Type B pancreatic cell (in vitro differentiated cells): ENCODE measurements around the gene VEPH1. TPM values are rescaled to one million over a fixed set of nuclear protein-coding genes. Genes with fewer than 3 reads are reported as not detected.
"Not testable (repeated sequence)": the region's sequence is repeated elsewhere in the genome, so short reads cannot be mapped to it uniquely, and the experiment has no call there.

Source experiments
- DNase-seq: peaks from one replicate; pipeline ENCODE4 v3.0.0; 2021; ENCODE audit warnings: mixed read lengths; ENCODE audit not compliant: unreplicated experiment; ENCODE audit errors: extremely low spot score
- H3K27ac Mint-ChIP-seq: 2 replicates; pipeline ENCODE4 v1.8.0; 2021; ENCODE audit warnings: mild to moderate bottlenecking, mixed read lengths
- H3K27me3 Mint-ChIP-seq: 2 replicates; pipeline ENCODE4 v1.8.0; 2021; ENCODE audit warnings: mixed read lengths
- H3K36me3 Mint-ChIP-seq: 2 replicates; pipeline ENCODE4 v1.8.0; 2021; ENCODE audit warnings: mixed read lengths
- H3K4me1 Mint-ChIP-seq: one replicate; pipeline ENCODE4 v1.8.0; 2021; ENCODE audit warnings: mixed read lengths; ENCODE audit not compliant: unreplicated experiment
- H3K4me3 Mint-ChIP-seq: 2 replicates; pipeline ENCODE4 v1.8.0; 2021; ENCODE audit warnings: mild to moderate bottlenecking, mixed read lengths
- H3K9me3 Mint-ChIP-seq: 2 replicates; pipeline ENCODE4 v1.8.0; 2021; ENCODE audit warnings: mixed read lengths
- total RNA-seq: library from RNA; stranded (reverse); gene quantifications from 2 replicates; pipeline ENCODE4 v1.2.1, GENCODE V29; 2021; ENCODE audit warnings: low replicate concordance
- TF ChIP-seq, protein P1 (sequence below): fragments of 200-600 bp; sonication (generic); conservative IDR thresholded peaks from 2 replicates; pipeline ENCODE4 v1.5.0; 2021; ENCODE audit warnings: antibody characterized with exemption, mild to moderate bottlenecking

The VEPH1 gene
- total RNA-seq, 1 donor from 2014 or later, result 5.9 TPM

DNA sequence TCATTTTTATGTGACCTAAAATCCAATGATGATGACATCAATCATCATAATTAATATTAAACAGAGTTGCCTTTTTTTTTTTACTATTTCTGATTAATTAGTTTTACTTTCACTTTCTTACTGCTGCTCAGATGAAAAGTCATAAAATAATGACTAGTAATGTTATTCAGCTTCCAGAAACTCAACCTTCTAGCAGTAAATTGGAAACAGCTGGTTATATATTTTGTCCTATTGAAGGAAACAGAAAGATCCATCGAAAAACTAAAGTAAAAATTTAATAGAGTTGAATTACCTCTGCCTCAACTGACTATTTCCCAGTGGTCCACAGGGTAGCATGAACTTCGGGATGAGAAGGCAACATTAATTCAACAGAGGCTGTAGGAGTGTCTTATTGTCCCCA lies 173.7 kb downstream of the VEPH1 start:
- DNase-seq, result no peak
- Mint-ChIP-seq H3K27ac (no peak overlapping the region), H3K27me3 (no peaks in the 10 kb centered on the region), H3K4me1 (peaks cover 20% of the 10 kb centered on the region), H3K4me3 (no peak overlapping the region), H3K36me3 (no peaks in the 10 kb centered on the region), H3K9me3 (peaks cover 7% of the 10 kb centered on the region)
- TF ChIP-seq, protein P1, sequence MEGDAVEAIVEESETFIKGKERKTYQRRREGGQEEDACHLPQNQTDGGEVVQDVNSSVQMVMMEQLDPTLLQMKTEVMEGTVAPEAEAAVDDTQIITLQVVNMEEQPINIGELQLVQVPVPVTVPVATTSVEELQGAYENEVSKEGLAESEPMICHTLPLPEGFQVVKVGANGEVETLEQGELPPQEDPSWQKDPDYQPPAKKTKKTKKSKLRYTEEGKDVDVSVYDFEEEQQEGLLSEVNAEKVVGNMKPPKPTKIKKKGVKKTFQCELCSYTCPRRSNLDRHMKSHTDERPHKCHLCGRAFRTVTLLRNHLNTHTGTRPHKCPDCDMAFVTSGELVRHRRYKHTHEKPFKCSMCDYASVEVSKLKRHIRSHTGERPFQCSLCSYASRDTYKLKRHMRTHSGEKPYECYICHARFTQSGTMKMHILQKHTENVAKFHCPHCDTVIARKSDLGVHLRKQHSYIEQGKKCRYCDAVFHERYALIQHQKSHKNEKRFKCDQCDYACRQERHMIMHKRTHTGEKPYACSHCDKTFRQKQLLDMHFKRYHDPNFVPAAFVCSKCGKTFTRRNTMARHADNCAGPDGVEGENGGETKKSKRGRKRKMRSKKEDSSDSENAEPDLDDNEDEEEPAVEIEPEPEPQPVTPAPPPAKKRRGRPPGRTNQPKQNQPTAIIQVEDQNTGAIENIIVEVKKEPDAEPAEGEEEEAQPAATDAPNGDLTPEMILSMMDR, result no peak

DNA sequence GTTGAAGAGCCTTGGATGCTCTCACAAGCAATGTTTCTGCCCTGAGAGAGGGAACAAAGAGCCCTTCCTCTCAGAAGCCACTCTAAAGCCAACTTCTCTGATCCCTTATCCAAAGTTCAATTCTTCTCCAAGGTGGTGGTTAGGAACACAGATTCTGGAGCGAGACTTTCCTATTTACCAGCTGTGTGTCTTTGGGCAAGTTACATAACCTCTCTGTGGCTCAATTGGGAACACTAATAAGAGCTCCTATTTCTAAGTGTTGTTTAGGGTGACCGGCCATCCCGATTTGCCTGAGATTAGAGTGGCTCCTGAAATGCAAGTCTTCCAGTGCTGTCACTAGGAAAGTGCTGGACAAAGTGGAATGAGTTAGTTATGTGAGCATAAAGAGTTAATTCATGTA lies 175.4 kb downstream of the VEPH1 start:
- H3K27me3 Mint-ChIP-seq, result no peaks in the 10 kb centered on the region
- TF ChIP-seq, protein P1, result no peak
- H3K27ac Mint-ChIP-seq, result no peak overlapping the region
- H3K9me3 Mint-ChIP-seq, result peaks cover 7% of the 10 kb centered on the region
- no peak overlapping the region for H3K4me3 Mint-ChIP-seq
- DNase-seq, result no peak
- peaks cover 9% of the 10 kb centered on the region for H3K4me1 Mint-ChIP-seq
- no peaks in the 10 kb centered on the region for H3K36me3 Mint-ChIP-seq

DNA sequence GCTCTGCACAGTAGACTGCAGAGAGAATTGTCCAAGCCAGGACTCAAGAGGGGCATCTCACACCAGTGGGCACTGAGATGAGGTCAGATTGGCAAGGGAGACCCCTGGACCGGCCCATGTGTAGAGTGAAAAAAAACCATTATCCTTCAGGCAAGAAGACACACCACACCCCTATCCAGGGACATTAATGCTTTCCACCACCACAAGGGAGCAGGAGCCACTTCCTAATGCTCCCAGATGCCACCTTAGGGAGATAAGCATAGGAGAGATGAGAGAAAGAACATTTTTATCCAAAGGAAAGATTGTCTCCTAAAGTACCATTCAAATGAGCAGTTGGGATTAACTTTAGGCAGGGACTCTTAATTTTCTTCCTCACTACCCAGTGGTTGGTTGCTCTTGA lies 176.2 kb downstream of the VEPH1 start:
- no peaks in the 10 kb centered on the region for H3K27me3 Mint-ChIP-seq
- no peak overlapping the region for H3K4me3 Mint-ChIP-seq
- H3K4me1 Mint-ChIP-seq, result peaks cover 9% of the 10 kb centered on the region
- H3K36me3 Mint-ChIP-seq, result no peaks in the 10 kb centered on the region
- no peak overlapping the region for H3K27ac Mint-ChIP-seq
- DNase-seq, result no peak
- TF ChIP-seq, protein P1, result no peak
- H3K9me3 Mint-ChIP-seq, result peaks cover 7% of the 10 kb centered on the region

DNA sequence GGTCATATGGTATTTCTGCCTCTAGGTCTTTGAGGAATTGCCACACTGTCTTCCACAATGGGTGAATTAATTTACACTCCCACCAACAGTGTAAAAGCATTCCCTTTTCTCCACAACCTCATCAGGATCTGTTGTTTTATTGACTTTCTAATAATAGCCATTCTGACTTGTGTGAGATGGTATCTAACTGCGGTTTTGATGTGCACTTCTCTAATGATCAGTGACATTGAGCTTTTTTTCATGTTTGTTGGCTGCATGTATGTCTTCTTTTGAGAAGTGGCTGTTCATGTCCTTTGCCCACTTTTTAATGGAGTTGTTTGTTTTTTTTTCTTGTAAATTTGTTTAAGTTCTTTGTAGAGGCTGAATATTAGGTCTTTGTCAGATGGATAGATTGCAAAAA lies 178.3 kb downstream of the VEPH1 start:
- H3K4me1 Mint-ChIP-seq, H3K27me3 Mint-ChIP-seq, DNase-seq, H3K36me3 Mint-ChIP-seq, H3K9me3 Mint-ChIP-seq, H3K4me3 Mint-ChIP-seq, H3K27ac Mint-ChIP-seq: not testable (repeated sequence)

DNA sequence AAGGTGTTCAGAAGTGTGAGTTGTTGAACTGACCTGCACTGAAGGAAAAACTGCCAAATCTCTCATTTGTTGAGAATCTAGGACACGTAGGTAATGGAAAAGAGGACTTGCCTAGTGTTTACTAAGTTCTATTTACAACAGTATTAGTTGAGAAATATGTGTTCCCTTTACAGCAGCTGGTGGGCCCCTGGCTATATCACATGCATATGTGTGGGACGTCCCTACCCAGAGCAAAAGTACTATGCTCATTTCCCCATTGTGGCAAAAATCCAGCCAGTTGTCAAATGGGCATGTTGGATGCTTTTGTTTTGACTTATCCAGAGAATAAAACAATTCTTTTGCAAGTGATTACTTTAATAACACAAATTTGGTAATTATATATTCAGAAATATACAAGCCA lies 179.9 kb downstream of the VEPH1 start:
- H3K4me3 Mint-ChIP-seq, result no peak overlapping the region
- no peaks in the 10 kb centered on the region for H3K36me3 Mint-ChIP-seq
- no peaks in the 10 kb centered on the region for H3K27me3 Mint-ChIP-seq
- TF ChIP-seq, protein P1, result no peak
- no peak for DNase-seq
- H3K9me3 Mint-ChIP-seq, result peaks cover 7% of the 10 kb centered on the region
- H3K4me1 Mint-ChIP-seq, result peaks cover 4% of the 10 kb centered on the region
- H3K27ac Mint-ChIP-seq, result no peak overlapping the region

DNA sequence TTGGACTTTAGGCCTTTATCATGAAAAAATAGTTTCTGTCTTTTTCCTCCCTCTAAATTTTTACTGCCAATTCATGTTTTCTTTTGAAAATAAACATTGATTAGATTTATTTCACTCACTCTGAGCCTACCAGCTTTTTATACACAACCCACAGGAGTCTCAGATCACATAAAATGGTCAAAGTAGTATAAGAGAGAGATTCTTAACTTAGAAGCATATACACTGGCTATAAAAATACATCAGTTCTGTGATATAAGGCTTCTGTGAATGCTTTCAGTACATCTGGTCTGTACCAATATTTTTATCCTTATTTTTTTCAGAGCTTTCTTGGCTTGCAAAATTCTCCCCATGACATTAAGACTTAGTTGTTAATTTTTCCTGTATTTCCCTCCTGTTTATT lies 183.5 kb downstream of the VEPH1 start:
- Mint-ChIP-seq H3K4me3 (no peak overlapping the region), H3K4me1 (peaks cover 4% of the 10 kb centered on the region), H3K27me3 (no peaks in the 10 kb centered on the region), H3K27ac (no peak overlapping the region), H3K36me3 (no peaks in the 10 kb centered on the region), H3K9me3 (peaks cover 3% of the 10 kb centered on the region)
- no peak for DNase-seq
- TF ChIP-seq, protein P1, result no peak
